ENCODE measurements around the gene SAV1.
A peak's percentile ranks its signal among the peaks of the same experiment; 100 is the strongest.

Gene SAV1

DNA sequence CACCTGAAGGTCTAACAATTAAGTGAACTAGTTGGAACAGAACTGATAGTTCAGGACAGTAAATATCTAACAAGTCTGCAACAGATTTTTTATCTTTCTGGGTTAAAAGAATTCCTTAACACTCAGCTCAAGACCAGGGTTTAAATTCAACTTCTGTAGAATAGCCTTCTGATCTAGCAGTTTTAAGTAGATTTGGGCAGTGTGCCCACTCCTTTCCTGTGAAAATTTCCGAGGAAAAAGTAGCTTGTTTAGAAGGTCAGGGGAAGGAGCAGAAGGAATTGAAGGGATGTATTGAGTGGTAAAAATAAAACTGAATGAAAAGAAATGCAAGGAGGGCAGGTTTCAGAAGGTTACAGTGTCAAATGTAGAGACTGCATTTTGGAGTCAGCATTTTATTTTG lies 62.3 kb downstream of the SAV1 start:
- DNase-seq: peak; percentile 56

DNA sequence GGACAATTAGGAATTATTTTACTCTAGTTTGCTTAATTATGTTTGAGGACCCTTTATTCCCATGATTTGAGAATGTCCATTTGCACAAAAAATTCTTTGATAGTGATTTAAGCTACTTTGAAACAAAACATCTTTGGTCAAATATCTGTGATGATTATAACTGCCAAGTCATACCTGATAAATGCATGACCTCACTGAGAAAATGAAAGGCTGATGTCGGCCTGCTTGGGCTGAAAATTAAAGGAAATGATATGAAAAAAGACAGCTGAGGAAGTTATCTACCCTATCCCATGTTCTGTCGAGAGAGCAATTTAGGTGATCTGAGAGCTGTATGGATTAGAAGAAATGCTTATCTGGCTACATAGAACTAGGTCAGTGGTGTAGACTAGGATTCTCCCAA lies 64.5 kb downstream of the SAV1 start:
- DNase-seq: no peak

DNA sequence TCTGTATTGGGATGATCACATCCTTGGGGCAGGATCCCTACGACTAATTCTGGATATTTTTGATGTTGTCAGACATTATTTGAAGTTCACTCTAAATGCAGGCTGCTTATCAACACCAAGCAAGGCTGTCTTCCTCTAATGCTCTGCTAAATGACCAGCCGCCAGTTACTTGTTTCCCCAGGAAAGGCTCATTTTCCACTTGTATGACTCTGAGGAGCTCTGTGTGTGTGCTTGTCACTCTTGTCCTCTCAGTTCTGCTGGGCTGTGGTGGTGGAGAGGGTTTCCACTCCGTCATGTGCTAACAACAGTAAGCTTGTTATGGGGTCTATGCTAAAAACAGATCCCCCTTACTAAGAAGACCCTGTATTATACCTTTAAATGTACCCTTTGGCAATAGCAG lies 66.1 kb downstream of the SAV1 start:
- DNase-seq: no peak

DNA sequence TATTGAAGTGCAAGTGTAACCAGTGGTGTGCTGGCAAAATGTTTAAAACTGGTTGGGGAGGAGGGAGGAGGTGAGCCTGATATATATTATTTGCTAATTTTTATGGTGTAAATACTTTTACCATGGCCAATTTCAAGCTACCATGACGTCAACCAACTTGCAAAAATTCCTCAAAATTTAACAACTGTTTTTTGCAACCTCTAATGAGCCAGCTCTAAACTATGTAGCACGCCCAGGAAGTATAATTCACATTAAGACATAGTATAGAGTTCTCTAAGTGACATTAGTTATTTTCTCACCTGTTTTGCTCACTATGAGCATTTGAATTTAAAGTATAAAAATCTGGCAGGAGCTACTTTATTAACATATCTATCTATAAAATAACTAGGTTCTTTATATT lies 66.7 kb downstream of the SAV1 start:
- DNase-seq: no peak

DNA sequence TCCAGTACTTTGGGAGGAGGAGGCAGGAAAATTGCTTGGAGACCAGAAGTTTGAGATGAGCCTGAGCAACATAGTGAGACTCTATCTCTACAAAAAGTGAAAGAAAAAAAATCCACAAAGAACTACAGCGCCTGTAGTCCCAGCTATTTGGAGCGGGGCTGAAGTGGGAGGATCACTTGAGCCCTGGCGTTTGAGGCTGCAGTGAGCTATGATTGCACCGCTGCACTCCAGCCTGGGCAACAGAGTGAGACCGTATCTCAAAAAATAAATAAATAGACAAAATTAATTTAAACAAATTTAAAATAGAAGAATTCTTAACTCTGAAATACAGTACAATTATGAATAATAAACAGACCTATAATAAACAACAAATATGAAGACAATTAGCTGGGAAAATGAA lies 67.3 kb downstream of the SAV1 start:
- no peak for DNase-seq

DNA sequence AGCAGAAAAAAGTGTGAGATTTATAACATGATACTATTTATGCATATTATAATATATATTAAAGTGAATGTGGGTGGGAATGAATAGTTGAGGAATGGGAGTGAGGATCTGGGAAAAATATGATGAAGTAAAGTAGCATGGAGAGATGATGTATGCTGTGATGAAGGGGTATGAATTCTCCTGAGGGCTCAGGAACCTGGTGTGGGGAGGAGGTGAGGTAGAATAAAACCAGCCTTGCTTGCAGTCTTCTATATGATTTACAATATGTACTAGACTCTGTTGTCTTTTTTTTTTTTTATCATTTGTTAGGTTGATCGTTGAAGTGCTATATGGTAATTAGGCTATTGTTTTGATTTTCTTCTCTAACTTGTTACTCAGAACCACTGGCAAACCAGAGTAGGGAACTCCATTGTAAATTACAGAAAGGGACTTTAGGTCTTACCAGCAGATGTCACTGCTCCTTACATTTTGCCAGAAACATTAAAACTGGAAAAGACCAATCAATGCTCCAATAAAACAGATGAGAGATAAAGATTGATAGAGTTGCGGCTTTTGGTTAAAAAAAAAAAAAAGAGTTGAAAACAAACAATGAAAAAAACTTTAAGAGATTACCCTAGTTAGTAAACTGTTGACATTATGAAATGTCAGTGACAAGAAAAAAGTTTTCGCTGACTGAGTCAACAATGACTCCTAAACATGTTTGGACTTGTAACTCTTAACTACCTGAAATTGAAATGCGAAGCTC lies 68.2 kb downstream of the SAV1 start:
- DNase-seq: peak; percentile 53

DNA sequence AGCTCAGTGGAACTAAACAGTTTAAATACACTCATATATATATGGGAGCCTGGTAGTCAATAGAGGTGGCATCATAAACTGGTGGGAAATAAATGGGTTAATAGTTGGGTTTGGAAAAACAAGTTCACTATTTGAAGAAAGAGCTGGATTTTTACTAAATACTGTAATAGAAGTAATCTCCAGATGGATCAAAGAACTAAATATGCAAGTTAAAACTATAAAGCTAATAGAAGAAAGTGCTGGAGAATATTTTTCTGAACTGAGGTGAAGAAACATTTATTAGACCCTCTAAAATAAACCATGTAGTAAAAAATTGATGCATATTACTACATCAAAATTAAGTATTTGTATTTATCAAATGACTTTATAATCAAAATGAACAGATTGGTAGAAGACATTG lies 69.3 kb downstream of the SAV1 start:
- no peak for DNase-seq

DNA sequence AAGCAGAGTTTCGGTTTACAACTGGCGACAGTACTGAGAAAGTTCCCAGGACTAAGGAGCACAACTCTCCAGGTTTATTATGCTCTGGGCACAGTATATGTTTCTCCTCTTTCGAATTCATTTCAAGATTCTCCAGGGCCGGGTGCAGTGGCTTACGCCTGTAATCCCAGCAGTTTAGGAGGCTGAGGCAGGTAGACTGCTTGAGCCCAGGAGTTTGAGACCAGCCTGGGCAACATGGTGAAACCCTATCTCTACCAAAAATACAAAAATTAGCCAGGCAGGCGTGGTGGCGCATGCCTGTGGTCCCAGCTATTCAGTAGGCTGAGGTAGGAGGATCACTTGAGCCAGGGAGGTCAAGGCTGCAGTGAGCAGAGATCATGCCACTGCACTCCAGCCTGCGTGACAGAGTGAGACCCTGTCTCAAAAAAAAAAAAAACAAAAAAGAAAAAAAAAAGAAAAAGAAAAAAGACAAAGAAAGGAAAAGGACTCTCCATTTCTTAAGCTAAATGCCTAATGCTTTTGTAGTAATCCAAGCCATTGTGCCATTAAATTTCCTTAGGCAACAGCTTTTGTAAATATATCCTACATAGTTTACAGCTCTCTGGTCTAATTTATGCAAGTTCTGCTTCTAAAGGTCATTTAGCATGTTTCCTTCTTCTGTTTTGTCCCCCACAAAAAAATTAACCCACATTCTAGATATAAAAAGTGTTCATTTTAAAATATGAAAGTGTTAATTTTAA lies 73.4 kb downstream of the SAV1 start:
- no peak for DNase-seq

DNA sequence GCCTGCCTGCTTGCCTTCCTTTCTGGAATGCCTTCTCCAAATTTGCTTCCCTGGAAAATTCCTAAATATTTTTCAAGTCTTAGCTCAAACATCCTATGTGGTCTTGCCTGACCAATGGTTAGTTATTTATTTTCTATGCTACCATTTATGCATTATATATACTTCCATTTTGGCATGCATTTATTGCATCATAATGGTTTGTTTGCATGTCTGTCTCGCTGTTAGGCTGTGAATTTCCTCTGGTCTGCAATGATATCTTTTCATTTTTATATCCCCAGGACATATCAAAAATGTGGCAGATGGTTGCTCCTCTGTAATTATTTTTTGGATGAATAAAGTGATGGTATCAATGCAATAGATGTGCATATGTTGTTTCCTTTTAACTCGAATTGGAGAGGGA lies 77.6 kb downstream of the SAV1 start:
- DNase-seq: no peak
